ENCODE results near the gene KRT81. TPM values are rescaled to one million over a fixed set of nuclear protein-coding genes. Genes with fewer than 3 reads are reported as not detected.

KRT81 gene
- total and polyA plus RNA-seq, 4 donors: 0.45 to 2.9 TPM; not detected in 2

DNA sequence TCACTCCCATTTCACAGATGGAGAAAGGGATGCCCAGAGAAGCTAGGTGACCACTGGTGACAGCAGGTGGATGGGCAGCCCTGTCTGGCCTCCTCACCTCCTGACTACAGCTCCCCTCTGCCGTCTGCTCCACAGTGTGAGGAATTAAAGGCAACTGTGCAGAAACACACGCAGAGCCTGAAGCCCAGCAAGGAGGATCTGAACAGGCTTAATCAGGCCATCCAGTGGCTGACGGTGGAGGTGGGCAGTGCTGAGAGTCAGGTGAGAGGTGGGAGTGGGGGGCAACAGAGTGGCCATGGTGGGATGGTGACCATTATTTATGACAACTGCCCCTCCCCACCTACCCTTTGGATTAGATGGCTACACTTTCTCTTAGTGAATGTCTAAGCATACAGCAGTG lies 15.6 kb downstream of the KRT81 start:
- H3K27me3 ChIP-seq (ENCODE audit: control insufficient read depth in 1 of 2, insufficient read depth in 2 of 2, low read length in 1 of 2): no peaks in the 10 kb centered on the region
- DNase-seq (peak in 1 of 2 donors; percentile 44), ATAC-seq (ENCODE audit: low FRiP score) (no peak)
- no peaks in the 10 kb centered on the region for H3K36me3 ChIP-seq (ENCODE audit: control insufficient read depth in 1 of 2, insufficient read depth in 2 of 2, low read length in 1 of 2)
- H3K4me1 ChIP-seq (ENCODE audit: control insufficient read depth in 1 of 2, insufficient read depth in 2 of 2, low read length in 2 of 2): peaks cover 0 to 5% of the 10 kb centered on the region in 2 donors
- H3K4me3 ChIP-seq (ENCODE audit: low read length in 2 of 2): no peak overlapping the region
- no peak overlapping the region for H3K27ac ChIP-seq (ENCODE audit: low read depth in 1 of 2, low read length in 2 of 2)
- WGBS, 2 donors: 96 to 98% methylated on average over 3 of the region's 3 CpGs
- intact Hi-C loops (cut with DNase I): loop anchor here (5.0 kb wide), 2 partner anchors 43 to 48 kb away; partner anchors contain the start of gene KRT7 (in 1 of the 2)
- no peaks in the 10 kb centered on the region for H3K9me3 ChIP-seq (ENCODE audit: control insufficient read depth, low read length)

DNA sequence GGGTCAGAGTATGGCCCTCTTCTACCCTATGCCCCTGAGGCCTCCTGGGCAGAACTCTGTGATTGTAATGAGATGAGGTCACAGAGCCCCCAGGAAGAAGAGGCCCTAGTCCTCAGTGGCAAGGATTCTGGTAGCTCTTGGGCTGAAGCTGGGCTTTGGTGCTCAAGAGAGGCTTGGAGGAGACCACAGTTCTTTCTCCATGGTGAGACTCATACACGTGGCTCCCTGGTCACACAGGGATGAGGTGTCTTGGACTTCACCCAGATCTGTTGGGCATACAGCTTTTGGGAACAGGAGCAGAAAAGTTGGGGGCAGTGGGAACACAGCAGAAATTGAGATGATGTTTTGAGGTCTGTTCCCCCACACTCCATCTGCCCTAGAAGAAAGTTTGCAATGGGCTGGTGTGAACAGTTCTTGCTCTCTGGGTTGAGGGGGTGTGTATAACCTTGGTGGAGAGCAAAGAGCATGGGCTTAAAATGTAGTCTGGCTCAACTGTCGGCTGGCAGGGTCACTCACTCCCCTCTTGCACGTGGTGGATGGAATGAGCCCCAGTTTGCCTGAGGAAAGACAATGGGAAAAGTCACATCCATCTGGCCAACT lies 16.7 kb downstream of the KRT81 start, which contains the start of gene KRT86:
Gene KRT86 (plus strand): TSS at position 125 of the 600 bp plus-strand sequence. CDS start 27,272 bp downstream, outside the sequence.
- 74 to 76% methylated on average over 3 of the region's 3 CpGs for WGBS, 2 donors
- intact Hi-C loops (cut with DNase I): loop anchor here (5.0 kb wide), 2 partner anchors 42 to 47 kb away; partner anchors contain the start of gene KRT7 (in 1 of the 2)
- ATAC-seq (ENCODE audit: low FRiP score) (no peak), DNase-seq (peak in 1 of 2 donors; percentile 24)
- Histone ChIP-seq H3K27ac (ENCODE audit: low read depth in 1 of 2, low read length in 2 of 2) (no peak within 1 kb of the TSS), H3K4me1 (ENCODE audit: control insufficient read depth in 1 of 2, insufficient read depth in 2 of 2, low read length in 2 of 2) (no peaks in the 10 kb centered on the region), H3K9me3 (ENCODE audit: control insufficient read depth, low read length) (no peaks in the 10 kb centered on the region), H3K27me3 (ENCODE audit: control insufficient read depth in 1 of 2, insufficient read depth in 2 of 2, low read length in 1 of 2) (no peaks in the 10 kb centered on the region), H3K36me3 (ENCODE audit: control insufficient read depth in 1 of 2, insufficient read depth in 2 of 2, low read length in 1 of 2) (no peaks in the 10 kb centered on the region), H3K4me3 (ENCODE audit: low read length in 2 of 2) (no peak within 1 kb of the TSS)

DNA sequence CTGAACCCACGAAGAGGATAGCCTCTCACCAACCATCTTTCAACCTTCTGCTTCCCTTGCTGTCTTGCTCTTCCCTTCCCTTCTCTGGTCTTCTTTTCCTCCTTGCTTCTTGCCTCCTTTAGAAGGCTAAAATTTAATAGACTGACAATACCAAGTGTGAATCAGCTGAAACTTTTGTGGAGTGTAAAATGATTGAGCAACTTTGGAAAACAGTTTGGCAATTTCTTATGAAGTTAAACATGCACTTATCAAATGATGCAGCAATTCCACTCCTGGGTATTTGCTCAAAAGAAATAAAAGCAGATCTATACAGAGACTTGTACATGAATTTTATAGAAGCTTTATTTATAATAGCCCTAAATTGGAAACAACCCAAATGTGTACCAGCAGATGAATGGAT lies 20.2 kb downstream of the KRT81 start:
- no peak overlapping the region for H3K4me3 ChIP-seq (ENCODE audit: low read length in 2 of 2)
- no peak overlapping the region for H3K27ac ChIP-seq (ENCODE audit: low read depth in 1 of 2, low read length in 2 of 2)
- 89 to 100% methylated on average over 1 of the region's 1 CpG for WGBS, 2 donors
- intact Hi-C loops (cut with DNase I): no loop called here
- no peaks in the 10 kb centered on the region for H3K4me1 ChIP-seq (ENCODE audit: control insufficient read depth in 1 of 2, insufficient read depth in 2 of 2, low read length in 2 of 2)
- H3K36me3 ChIP-seq (ENCODE audit: control insufficient read depth in 1 of 2, insufficient read depth in 2 of 2, low read length in 1 of 2): no peaks in the 10 kb centered on the region
- ATAC-seq (ENCODE audit: low FRiP score) (no peak), DNase-seq (no peak)
- no peaks in the 10 kb centered on the region for H3K27me3 ChIP-seq (ENCODE audit: control insufficient read depth in 1 of 2, insufficient read depth in 2 of 2, low read length in 1 of 2)
- H3K9me3 ChIP-seq (ENCODE audit: control insufficient read depth, low read length): no peaks in the 10 kb centered on the region

DNA sequence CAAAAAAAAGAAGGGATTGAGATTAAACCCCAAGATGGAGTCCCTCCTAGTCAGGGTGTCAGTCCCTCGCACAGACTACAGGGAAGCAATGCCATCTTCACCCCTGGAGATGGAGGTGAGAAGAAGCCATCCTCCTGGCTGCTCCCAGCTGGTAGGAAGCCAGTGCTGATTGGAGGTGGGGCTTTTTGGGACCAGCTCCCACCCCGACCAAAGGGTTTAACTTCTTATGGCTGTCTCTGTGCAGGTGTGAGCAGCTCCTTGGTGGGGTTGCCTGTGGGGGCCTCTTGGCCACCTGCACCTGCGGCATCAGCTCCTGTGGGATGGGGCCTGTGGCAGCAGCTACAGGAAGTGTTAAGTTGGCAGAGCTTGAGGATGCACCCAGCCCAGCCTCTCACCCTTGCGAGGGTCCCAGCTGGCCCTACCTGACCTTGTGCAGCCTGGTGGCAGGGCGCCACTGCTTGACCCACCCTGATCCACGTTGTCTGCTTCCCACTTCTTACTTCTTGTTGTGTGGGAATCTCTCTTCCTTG lies 20.7 kb downstream of the KRT81 start:
- Histone ChIP-seq H3K36me3 (ENCODE audit: control insufficient read depth in 1 of 2, insufficient read depth in 2 of 2, low read length in 1 of 2) (no peaks in the 10 kb centered on the region), H3K9me3 (ENCODE audit: control insufficient read depth, low read length) (no peaks in the 10 kb centered on the region), H3K4me3 (ENCODE audit: low read length in 2 of 2) (no peak overlapping the region), H3K27me3 (ENCODE audit: control insufficient read depth in 1 of 2, insufficient read depth in 2 of 2, low read length in 1 of 2) (no peaks in the 10 kb centered on the region), H3K4me1 (ENCODE audit: control insufficient read depth in 1 of 2, insufficient read depth in 2 of 2, low read length in 2 of 2) (no peaks in the 10 kb centered on the region), H3K27ac (ENCODE audit: low read depth in 1 of 2, low read length in 2 of 2) (no peak overlapping the region)
- peak in 1 of 2 donors; percentile 46 for DNase-seq
- no peak for ATAC-seq (ENCODE audit: low FRiP score)
- intact Hi-C loops (cut with DNase I): no loop called here
- WGBS, 2 donors: 84 to 90% methylated on average over 6 of the region's 6 CpGs

DNA sequence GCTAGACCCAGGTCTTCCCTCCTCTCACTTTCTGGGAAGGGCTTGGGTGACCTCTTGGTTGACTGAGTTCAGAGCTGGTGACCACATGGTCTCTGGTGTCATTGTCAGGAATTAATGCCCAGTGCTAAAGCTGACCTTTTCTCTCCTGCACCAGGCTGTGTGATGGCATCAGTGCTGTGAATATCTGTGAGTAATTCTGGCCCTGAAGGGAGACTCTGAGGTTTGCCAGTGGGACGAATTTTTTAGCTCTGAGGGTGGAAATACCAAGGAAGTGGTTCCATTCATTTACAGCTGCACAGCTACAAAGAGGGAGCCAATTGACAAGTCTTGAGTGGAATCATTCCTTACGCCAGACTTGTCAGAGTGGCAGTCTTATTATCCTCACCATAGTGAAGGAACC lies 23.1 kb downstream of the KRT81 start:
- no peak for ATAC-seq (ENCODE audit: low FRiP score)
- Histone ChIP-seq H3K27me3 (ENCODE audit: control insufficient read depth in 1 of 2, insufficient read depth in 2 of 2, low read length in 1 of 2) (no peaks in the 10 kb centered on the region), H3K4me3 (ENCODE audit: low read length in 2 of 2) (no peak overlapping the region), H3K9me3 (ENCODE audit: control insufficient read depth, low read length) (no peaks in the 10 kb centered on the region), H3K4me1 (ENCODE audit: control insufficient read depth in 1 of 2, insufficient read depth in 2 of 2, low read length in 2 of 2) (no peaks in the 10 kb centered on the region), H3K27ac (ENCODE audit: low read depth in 1 of 2, low read length in 2 of 2) (peak overlapping the region in 1 of 2 donors; percentile 0), H3K36me3 (ENCODE audit: control insufficient read depth in 1 of 2, insufficient read depth in 2 of 2, low read length in 1 of 2) (no peaks in the 10 kb centered on the region)
- no peak for DNase-seq
- WGBS, 2 donors: 21 to 35% methylated on average over 2 of the region's 2 CpGs
- intact Hi-C loops (cut with DNase I): no loop called here

DNA sequence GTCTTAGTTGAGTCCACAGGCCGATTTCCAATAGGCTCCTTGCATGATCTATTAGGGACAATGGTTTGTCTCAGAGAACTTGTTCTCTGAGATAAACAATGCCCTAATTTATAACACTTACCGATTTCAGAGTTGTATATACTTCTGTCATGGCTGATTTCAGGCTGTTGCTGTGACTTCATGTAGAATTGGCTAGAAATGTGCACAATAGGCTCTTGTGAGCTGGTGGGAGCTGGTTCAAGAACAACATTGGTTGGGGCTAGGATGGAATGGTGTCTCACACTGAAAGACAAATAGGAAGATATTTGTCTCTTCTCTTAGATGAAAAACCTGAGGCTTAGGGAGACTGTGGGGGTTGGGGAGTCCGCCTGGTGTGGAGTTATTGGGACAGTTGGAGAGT lies 23.6 kb downstream of the KRT81 start:
- Histone ChIP-seq H3K4me1 (ENCODE audit: control insufficient read depth in 1 of 2, insufficient read depth in 2 of 2, low read length in 2 of 2) (no peaks in the 10 kb centered on the region), H3K27me3 (ENCODE audit: control insufficient read depth in 1 of 2, insufficient read depth in 2 of 2, low read length in 1 of 2) (no peaks in the 10 kb centered on the region), H3K4me3 (ENCODE audit: low read length in 2 of 2) (no peak overlapping the region), H3K9me3 (ENCODE audit: control insufficient read depth, low read length) (no peaks in the 10 kb centered on the region), H3K27ac (ENCODE audit: low read depth in 1 of 2, low read length in 2 of 2) (peak overlapping the region in 1 of 2 donors; percentile 0), H3K36me3 (ENCODE audit: control insufficient read depth in 1 of 2, insufficient read depth in 2 of 2, low read length in 1 of 2) (no peaks in the 10 kb centered on the region)
- intact Hi-C loops (cut with DNase I): no loop called here
- WGBS, 2 donors: 88% methylated on average over 3 of the region's 3 CpGs
- DNase-seq (no peak), ATAC-seq (ENCODE audit: low FRiP score) (no peak)

DNA sequence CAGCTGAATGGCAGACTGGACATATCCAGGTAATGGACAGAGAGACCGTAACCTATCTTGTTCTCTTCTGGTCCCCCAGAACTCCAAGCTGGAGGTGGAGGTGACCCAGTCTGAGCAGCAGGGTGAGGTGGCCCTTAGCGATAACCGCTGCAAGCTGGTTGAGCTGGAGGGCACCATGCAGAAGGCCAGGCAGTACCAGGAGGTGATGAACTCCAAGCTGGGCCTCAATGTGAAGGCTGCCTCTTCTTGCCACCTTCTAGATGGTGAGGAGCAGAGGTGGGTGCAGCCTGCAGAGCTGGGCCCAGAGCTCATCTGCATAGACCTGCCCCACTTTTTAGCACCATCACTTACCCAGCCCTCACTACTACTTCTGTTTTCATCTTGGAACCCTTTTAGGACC lies 24.1 kb downstream of the KRT81 start:
- intact Hi-C loops (cut with DNase I): no loop called here
- Histone ChIP-seq H3K4me3 (ENCODE audit: low read length in 2 of 2) (no peak overlapping the region), H3K36me3 (ENCODE audit: control insufficient read depth in 1 of 2, insufficient read depth in 2 of 2, low read length in 1 of 2) (no peaks in the 10 kb centered on the region), H3K4me1 (ENCODE audit: control insufficient read depth in 1 of 2, insufficient read depth in 2 of 2, low read length in 2 of 2) (no peaks in the 10 kb centered on the region), H3K27ac (ENCODE audit: low read depth in 1 of 2, low read length in 2 of 2) (no peak overlapping the region), H3K27me3 (ENCODE audit: control insufficient read depth in 1 of 2, insufficient read depth in 2 of 2, low read length in 1 of 2) (no peaks in the 10 kb centered on the region), H3K9me3 (ENCODE audit: control insufficient read depth, low read length) (no peaks in the 10 kb centered on the region)
- DNase-seq (peak in 1 of 2 donors; percentile 24), ATAC-seq (ENCODE audit: low FRiP score) (no peak)
- 96 to 97% methylated on average over 3 of the region's 3 CpGs for WGBS, 2 donors

DNA sequence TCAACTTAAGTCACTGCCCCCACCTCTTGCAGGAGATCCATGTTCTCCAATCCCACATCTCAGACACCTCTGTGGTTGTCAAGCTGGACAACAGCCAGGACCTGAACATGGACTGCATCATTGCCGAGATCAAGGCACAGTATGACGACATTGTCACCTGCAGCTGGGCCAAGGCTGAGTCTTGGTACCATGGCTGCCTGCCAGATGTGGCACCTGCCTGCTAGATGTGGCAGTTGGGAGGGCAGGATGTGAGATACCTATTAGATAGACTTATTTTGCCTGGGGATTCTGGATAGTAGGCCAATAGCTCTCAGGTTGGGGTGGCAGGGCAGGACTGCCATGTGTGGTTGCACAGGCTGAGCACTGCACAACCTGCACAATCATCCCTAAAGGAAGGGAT lies 24.8 kb downstream of the KRT81 start:
- no peaks in the 10 kb centered on the region for H3K4me1 ChIP-seq (ENCODE audit: control insufficient read depth in 1 of 2, insufficient read depth in 2 of 2, low read length in 2 of 2)
- DNase-seq (no peak), ATAC-seq (ENCODE audit: low FRiP score) (no peak)
- no peaks in the 10 kb centered on the region for H3K9me3 ChIP-seq (ENCODE audit: control insufficient read depth, low read length)
- no peak overlapping the region for H3K27ac ChIP-seq (ENCODE audit: low read depth in 1 of 2, low read length in 2 of 2)
- WGBS, 2 donors: 94 to 99% methylated on average over 2 of the region's 2 CpGs
- intact Hi-C loops (cut with DNase I): no loop called here
- H3K36me3 ChIP-seq (ENCODE audit: control insufficient read depth in 1 of 2, insufficient read depth in 2 of 2, low read length in 1 of 2): no peaks in the 10 kb centered on the region
- no peak overlapping the region for H3K4me3 ChIP-seq (ENCODE audit: low read length in 2 of 2)
- no peaks in the 10 kb centered on the region for H3K27me3 ChIP-seq (ENCODE audit: control insufficient read depth in 1 of 2, insufficient read depth in 2 of 2, low read length in 1 of 2)

DNA sequence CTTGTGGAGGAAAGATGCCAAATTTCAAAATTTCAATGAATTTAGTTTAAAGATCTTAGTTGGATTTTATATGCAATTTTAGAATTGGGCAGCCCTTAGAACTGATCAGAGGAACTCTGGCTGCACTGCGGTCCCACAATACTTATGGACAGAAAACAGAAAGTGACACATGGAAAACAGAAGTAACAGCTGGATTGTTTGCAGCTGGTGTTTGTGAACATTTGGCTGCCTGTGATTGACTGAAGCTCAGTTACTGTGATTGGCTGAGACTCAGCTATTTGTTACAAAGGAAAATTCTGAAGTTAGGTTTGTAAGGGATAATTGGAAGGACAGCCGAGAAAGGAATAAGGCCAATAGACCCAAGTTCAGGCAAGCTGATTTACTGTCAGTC lies 26.9 kb downstream of the KRT81 start:
- 79 to 86% methylated on average over 2 of the region's 2 CpGs for WGBS, 2 donors
- ATAC-seq (ENCODE audit: low FRiP score) (no peak), DNase-seq (no peak)

More for the DNA sequence above, 26.9 kb downstream of the KRT81 start:
- Histone ChIP-seq H3K36me3 (ENCODE audit: control insufficient read depth in 1 of 2, insufficient read depth in 2 of 2, low read length in 1 of 2) (no peaks in the 10 kb centered on the region), H3K27me3 (ENCODE audit: control insufficient read depth in 1 of 2, insufficient read depth in 2 of 2, low read length in 1 of 2) (no peaks in the 10 kb centered on the region), H3K4me3 (ENCODE audit: low read length in 2 of 2) (no peak overlapping the region), H3K9me3 (ENCODE audit: control insufficient read depth, low read length) (no peaks in the 10 kb centered on the region), H3K4me1 (ENCODE audit: control insufficient read depth in 1 of 2, insufficient read depth in 2 of 2, low read length in 2 of 2) (no peaks in the 10 kb centered on the region), H3K27ac (ENCODE audit: low read depth in 1 of 2, low read length in 2 of 2) (no peak overlapping the region)
- intact Hi-C loops (cut with DNase I): no loop called here

Measured in aorta (tissue), 5 donors.